SU-DHL-6 (cell line): ENCODE measurements around the gene CXXC4.

Experiments used
- CTCF ChIP-seq: fragments of 200-600 bp; sonication (generic); IDR thresholded peaks from one replicate; pipeline ENCODE4 v1.5.1; 2017; ENCODE audit warnings: antibody characterized with exemption, mild to moderate bottlenecking, low read length, moderate library complexity; ENCODE audit not compliant: insufficient read depth, poor library complexity, severe bottlenecking
- EZH2phosphoT487 ChIP-seq: fragments of 200-600 bp; sonication (generic), shearing (Covaris generic); conservative IDR thresholded peaks from 2 replicates; pipeline ENCODE4 v1.6.1; 2018; ENCODE audit warnings: mild to moderate bottlenecking, antibody characterized with exemption, low read length, moderate library complexity, mixed read lengths

- TF ChIP-seq CTCF (no peak), EZH2phosphoT487 (no peak)
Measured at GRCh38 chr4:104500442-104500841, 5.7 kb upstream of the CXXC4 start.
